Keratinocyte (primary cell): ENCODE data around the gene UTP15. TPM values are rescaled to one million over a fixed set of nuclear protein-coding genes. Genes with fewer than 3 reads are reported as not detected.
A peak's percentile ranks its signal among the peaks of the same experiment; 100 is the strongest.

Experiments
- DNase-seq: peaks from one replicate; pipeline ENCODE4 v3.0.0-alpha.2; 2011; ENCODE audit warnings: low read depth, missing footprints, low spot score
- FAIRE-seq: peaks from 2 replicates; lab custom pipeline; 2011; peaks lifted over from hg19 to GRCh38; lab: Jason Lieb, UNC
- H2AFZ ChIP-seq: 2 replicates; pipeline ENCODE4 v1.6.0; 2012; ENCODE audit warnings: low read length, control low read depth, inconsistent platforms; ENCODE audit not compliant: control insufficient read depth
- H3K27ac ChIP-seq: 2 replicates; pipeline ENCODE4 v1.5.1; 2011; ENCODE audit warnings: low read length; ENCODE audit not compliant: control insufficient read depth, insufficient read depth
- H3K27me3 ChIP-seq: 3 replicates; pipeline ENCODE4 v1.6.0; 2011; ENCODE audit warnings: low read length; ENCODE audit not compliant: control insufficient read depth, insufficient read depth; ENCODE audit errors: extremely low read depth
- H3K36me3 ChIP-seq, 2 experiments: 2 replicates in 1 of 2; 3 replicates in 1 of 2; pipeline ENCODE4 v1.5.1; 2011; ENCODE audit warnings: low read length in 2 of 2, mild to moderate bottlenecking in 1 of 2; ENCODE audit not compliant: control insufficient read depth in 2 of 2, insufficient read depth in 2 of 2; ENCODE audit errors: extremely low read depth in 1 of 2
- H3K4me1 ChIP-seq: 3 replicates; pipeline ENCODE4 v1.5.1; 2011; ENCODE audit warnings: low read length; ENCODE audit not compliant: control insufficient read depth, insufficient read depth; ENCODE audit errors: extremely low read depth
- H3K4me2 ChIP-seq: 3 replicates; pipeline ENCODE4 v1.6.0; 2011; ENCODE audit warnings: low read depth, low read length; ENCODE audit not compliant: control insufficient read depth, insufficient read depth; ENCODE audit errors: extremely low read depth
- H3K4me3 ChIP-seq, 3 experiments: fragments of 200-600 bp in 1 of 3; sonication (generic) in 1 of 3; 2 replicates in 2 of 3; 3 replicates in 1 of 3; pipeline ENCODE4 v1.5.1; 2011 to 2016; ENCODE audit warnings: low read length in 3 of 3, mild to moderate bottlenecking in 3 of 3, control low read depth in 2 of 3, inconsistent platforms in 1 of 3, low read depth in 1 of 3, mixed read lengths in 1 of 3, mixed run types in 1 of 3, moderate library complexity in 1 of 3; ENCODE audit not compliant: control insufficient read depth in 2 of 3, insufficient read depth in 2 of 3; ENCODE audit errors: extremely low read depth in 1 of 3
- H3K79me2 ChIP-seq: 2 replicates; pipeline ENCODE4 v1.6.0; 2012; ENCODE audit warnings: low read length; ENCODE audit not compliant: control insufficient read depth, insufficient read depth
- H3K9ac ChIP-seq: 3 replicates; pipeline ENCODE4 v1.6.0; 2011; ENCODE audit warnings: low read length; ENCODE audit not compliant: control insufficient read depth, insufficient read depth; ENCODE audit errors: extremely low read depth
- H3K9me1 ChIP-seq: 3 replicates; pipeline ENCODE4 v1.6.0; 2011; ENCODE audit warnings: low read length; ENCODE audit not compliant: control insufficient read depth, insufficient read depth; ENCODE audit errors: extremely low read depth
- H3K9me3 ChIP-seq: 2 replicates; pipeline ENCODE4 v1.5.1; 2012; ENCODE audit warnings: low read depth, low read length; ENCODE audit not compliant: control insufficient read depth
- H4K20me1 ChIP-seq: 3 replicates; pipeline ENCODE4 v1.6.0; 2011; ENCODE audit warnings: low read length; ENCODE audit not compliant: control insufficient read depth, insufficient read depth; ENCODE audit errors: extremely low read depth
- EZH2 ChIP-seq: IDR thresholded peaks from one replicate; pipeline ENCODE4 v1.6.1; 2012; ENCODE audit warnings: inconsistent platforms, mild to moderate bottlenecking, low read length, moderate library complexity
- dilution Hi-C: fragments of 300-500 bp; cut with MboI; formaldehyde crosslinking; loops from one replicate; pipeline ENCODE4 v1.7.0; 2020; ENCODE audit warnings: low sequenced_read_pairs; ENCODE audit not compliant: extremely low pct_ligation_motif_present
- polyA plus RNA-seq, 5 experiments: library from polyadenylated mRNA; depleted of rRNA in 3 of 5; stranded (reverse) in 3 of 5; stranded (forward) in 1 of 5; unstranded in 1 of 5; fragments of >200 nt; gene quantifications; 1 replicate in 1 of 5; 2 replicates in 3 of 5; 3 replicates in 1 of 5; pipeline versions ENCODE4 v1.2.1 to v1.2.3, GENCODE V29; 2011 to 2012; ENCODE audit warnings: missing spikeins in 2 of 5, low read depth in 1 of 5, low replicate concordance in 1 of 5
- TF ChIP-seq, protein P1 (sequence below), 3 experiments: IDR thresholded peaks in 1 of 3; conservative IDR thresholded peaks in 1 of 3; optimal IDR thresholded peaks in 1 of 3; 2 replicates in 2 of 3; 3 replicates in 1 of 3; pipeline versions ENCODE3 to v1.5.1; 2011; ENCODE audit warnings: low read length in 3 of 3, mild to moderate bottlenecking in 3 of 3, moderate library complexity in 2 of 3, control low read depth in 1 of 3, inconsistent platforms in 1 of 3; ENCODE audit not compliant: insufficient read depth in 2 of 3; ENCODE audit errors: extremely low read depth in 1 of 3

Gene UTP15
- polyA plus RNA-seq, 1 donor (not counting 4 experiments of a cell fraction or from before 2014, with no cell fraction given) = 28.3 TPM

DNA sequence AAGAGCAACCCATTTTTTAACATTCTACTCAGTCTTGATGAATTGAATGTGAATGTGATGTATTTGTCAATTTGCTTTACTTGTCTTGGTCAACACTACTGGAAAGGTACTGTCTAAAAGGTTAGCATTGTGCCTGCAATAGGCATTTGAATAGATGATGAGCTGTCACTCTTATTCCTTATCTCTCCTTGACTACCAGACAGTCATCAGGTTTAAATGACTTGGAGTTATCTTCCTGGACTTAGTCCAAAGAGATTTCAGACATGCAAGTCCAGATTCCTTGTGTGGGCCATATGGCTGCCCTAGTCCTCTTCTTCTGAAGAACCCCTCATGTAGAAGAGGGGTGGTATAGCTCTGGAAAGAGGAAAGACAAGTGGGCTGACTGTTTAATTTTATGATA lies 65.2 kb downstream of the UTP15 start:
- Histone ChIP-seq H2AFZ (no peak overlapping the region), H3K9me3 (no peaks in the 10 kb centered on the region), H3K9me1 (no peaks in the 10 kb centered on the region), H4K20me1 (no peaks in the 10 kb centered on the region), H3K79me2 (peaks cover 97% of the 10 kb centered on the region), H3K4me2 (peak overlapping the region; percentile 91), H3K36me3 (peaks cover 5 to 6% of the 10 kb centered on the region in 2 experiments), H3K27me3 (no peaks in the 10 kb centered on the region), H3K9ac (no peak overlapping the region), H3K4me3 (no peak overlapping the region), H3K4me1 (peaks cover 43% of the 10 kb centered on the region), H3K27ac (no peak overlapping the region)
- TF ChIP-seq EZH2 = no peak
- TF ChIP-seq, protein P1, sequence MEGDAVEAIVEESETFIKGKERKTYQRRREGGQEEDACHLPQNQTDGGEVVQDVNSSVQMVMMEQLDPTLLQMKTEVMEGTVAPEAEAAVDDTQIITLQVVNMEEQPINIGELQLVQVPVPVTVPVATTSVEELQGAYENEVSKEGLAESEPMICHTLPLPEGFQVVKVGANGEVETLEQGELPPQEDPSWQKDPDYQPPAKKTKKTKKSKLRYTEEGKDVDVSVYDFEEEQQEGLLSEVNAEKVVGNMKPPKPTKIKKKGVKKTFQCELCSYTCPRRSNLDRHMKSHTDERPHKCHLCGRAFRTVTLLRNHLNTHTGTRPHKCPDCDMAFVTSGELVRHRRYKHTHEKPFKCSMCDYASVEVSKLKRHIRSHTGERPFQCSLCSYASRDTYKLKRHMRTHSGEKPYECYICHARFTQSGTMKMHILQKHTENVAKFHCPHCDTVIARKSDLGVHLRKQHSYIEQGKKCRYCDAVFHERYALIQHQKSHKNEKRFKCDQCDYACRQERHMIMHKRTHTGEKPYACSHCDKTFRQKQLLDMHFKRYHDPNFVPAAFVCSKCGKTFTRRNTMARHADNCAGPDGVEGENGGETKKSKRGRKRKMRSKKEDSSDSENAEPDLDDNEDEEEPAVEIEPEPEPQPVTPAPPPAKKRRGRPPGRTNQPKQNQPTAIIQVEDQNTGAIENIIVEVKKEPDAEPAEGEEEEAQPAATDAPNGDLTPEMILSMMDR (optimal IDR thresholded peaks at IDR 0.05 in 1 of 3, IDR thresholded peaks at IDR 0.05 in 1 of 3, conservative IDR thresholded peaks at IDR 0.05 in 1 of 3; ENCODE audit: extremely low read depth in 1 of 3, insufficient read depth in 2 of 3, low read length in 3 of 3) = no peak
- no peak for FAIRE-seq
- dilution Hi-C loops = no loop called here
- DNase-seq = no peak

DNA sequence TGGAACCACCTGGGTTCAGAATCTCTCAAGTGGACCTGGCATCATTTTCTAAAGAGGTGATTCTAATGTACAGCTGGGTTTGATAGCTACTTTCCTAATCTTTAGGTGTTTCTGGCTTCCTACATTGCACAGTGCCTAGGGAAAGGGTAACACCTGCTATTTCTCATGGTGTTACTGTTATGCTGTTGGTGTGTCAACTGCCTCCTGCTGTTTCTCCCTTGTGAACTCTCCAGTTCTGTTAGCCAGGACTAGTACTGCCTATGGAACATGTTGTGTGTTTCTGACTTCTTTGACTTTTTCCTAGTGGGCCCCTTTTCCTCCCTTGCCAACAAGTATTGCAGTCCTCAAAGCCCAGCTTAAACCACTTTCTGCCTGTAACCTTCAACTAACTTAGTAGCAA lies 66.0 kb downstream of the UTP15 start:
- dilution Hi-C loops = no loop called here
- TF ChIP-seq, protein P1 (optimal IDR thresholded peaks at IDR 0.05 in 1 of 3, IDR thresholded peaks at IDR 0.05 in 1 of 3, conservative IDR thresholded peaks at IDR 0.05 in 1 of 3; ENCODE audit: extremely low read depth in 1 of 3, insufficient read depth in 2 of 3, low read length in 3 of 3) = no peak
- TF ChIP-seq EZH2 = no peak
- Histone ChIP-seq H3K27me3 (no peaks in the 10 kb centered on the region), H3K9me1 (no peaks in the 10 kb centered on the region), H3K9ac (no peak overlapping the region), H3K36me3 (peaks cover 5 to 6% of the 10 kb centered on the region in 2 experiments), H3K9me3 (no peaks in the 10 kb centered on the region), H3K27ac (no peak overlapping the region), H4K20me1 (no peaks in the 10 kb centered on the region), H3K79me2 (peaks cover 99% of the 10 kb centered on the region), H3K4me2 (no peak overlapping the region), H3K4me3 (no peak overlapping the region), H3K4me1 (peaks cover 47% of the 10 kb centered on the region), H2AFZ (no peak overlapping the region)
- DNase-seq (no peak), FAIRE-seq (no peak)

Other genes starting within 250 kb of the UTP15 start
- gene FOXD1, start 117.0 kb upstream of the UTP15 start, polyA plus RNA-seq = 2.9 to 11.9 TPM (median 7.0 TPM) in 3 replicates
- gene BTF3, start 67.3 kb upstream of the UTP15 start, polyA plus RNA-seq = 505 to 857 TPM (median 694 TPM) in 3 replicates
- gene ANKRA2, start 104 bp upstream of the UTP15 start, polyA plus RNA-seq = 8.7 to 20.6 TPM (median 16.6 TPM) in 3 replicates
- gene ARHGEF28, start 60.5 kb downstream of the UTP15 start, polyA plus RNA-seq = 17.7 to 31.6 TPM (median 24.2 TPM) in 3 replicates